Measurements from ENCODE around the gene STUM. TPM values are rescaled to one million over a fixed set of nuclear protein-coding genes. Genes with fewer than 3 reads are reported as not detected.

Gene STUM
- total RNA-seq, 2 experiments from 2014 or later: not detected

DNA sequence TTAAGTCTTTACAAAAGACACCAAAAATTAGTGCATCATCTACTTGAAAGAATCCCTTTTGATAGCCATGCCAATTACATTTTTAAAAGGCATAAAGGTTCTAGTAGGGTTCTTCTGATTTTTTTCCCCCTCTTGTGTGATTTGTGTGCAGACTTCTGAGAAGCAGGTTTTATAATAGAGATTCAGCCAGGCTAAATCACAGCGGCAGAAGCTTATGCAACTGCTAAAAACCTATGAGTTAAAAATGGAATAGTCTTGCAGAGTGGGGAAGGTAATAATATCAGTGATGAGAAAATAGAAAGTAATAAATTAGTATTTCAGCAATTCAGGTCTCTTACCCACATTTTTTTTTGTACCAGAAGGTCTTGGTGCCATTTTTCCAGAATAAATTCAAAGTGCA is 17.7 kb downstream of the STUM start:
- H3K9me3 Mint-ChIP-seq: no peaks in the 10 kb centered on the region
- H3K36me3 Mint-ChIP-seq: no peaks in the 10 kb centered on the region
- no peak for DNase-seq
- peaks cover 3% of the 10 kb centered on the region for H3K4me1 Mint-ChIP-seq
- H3K27me3 Mint-ChIP-seq: peaks cover 11% of the 10 kb centered on the region
- no peak overlapping the region for H3K4me3 Mint-ChIP-seq
- H3K27ac Mint-ChIP-seq: no peak overlapping the region

DNA sequence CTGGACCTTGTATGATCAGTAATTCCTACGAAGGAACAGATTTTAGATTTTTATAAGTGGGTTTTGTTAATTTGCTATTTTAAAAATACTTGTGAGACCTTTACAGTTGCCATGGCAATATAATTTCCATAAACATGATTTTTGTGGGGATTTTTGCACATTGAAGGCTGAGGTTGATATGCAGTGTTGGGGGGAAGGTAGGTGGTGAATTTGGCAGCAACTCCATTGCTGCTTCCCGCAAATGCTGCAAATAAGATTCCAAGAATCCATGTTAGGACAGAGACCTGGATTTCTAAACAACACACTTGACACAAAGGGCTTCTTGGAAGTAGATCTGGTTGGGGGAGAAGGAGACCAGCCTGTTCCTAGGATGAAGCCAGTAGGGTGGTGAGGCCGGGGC is 18.2 kb downstream of the STUM start:
- Mint-ChIP-seq H3K4me3 (no peak overlapping the region), H3K4me1 (peaks cover 3% of the 10 kb centered on the region), H3K9me3 (no peaks in the 10 kb centered on the region), H3K27me3 (peaks cover 11% of the 10 kb centered on the region), H3K27ac (no peak overlapping the region), H3K36me3 (no peaks in the 10 kb centered on the region)
- no peak for DNase-seq

DNA sequence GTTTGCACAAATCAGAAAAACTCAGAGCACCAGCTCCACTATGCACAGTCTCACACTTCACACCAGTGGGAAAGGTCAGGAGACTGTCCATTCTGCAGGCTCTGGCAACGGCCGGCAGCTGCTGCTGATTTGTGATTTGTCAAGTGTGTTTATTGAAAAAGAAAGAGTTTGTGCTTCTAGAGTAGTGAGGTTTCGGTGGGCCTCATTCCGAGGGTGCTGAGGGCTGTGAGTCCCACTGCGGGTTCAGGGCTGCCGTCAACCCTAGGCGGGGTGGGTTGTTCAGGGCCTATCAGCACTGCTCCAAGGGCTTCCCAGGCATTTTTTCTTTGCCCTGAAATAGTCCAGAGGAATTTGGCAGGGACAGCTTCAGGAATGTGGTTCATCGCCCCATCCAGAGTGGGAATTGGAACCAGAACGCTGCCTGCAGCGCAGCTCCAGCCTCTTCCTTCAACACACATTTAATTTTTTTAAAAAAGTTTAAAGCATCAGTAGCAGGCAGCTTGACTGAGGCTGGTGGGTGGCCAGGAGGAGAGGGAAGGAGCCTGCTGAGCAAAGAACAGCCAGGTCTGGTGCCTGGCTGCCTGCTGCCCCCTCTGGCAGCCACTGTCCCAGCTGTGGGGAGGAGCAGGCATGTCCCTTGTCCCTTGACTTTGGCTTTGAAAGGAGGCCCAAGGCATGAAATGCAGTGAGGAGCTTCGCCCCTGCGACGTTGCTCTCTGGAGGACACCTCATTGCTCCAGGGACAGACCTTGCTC is 19.7 kb downstream of the STUM start:
- no peak overlapping the region for H3K27ac Mint-ChIP-seq
- peaks cover 11% of the 10 kb centered on the region for H3K27me3 Mint-ChIP-seq
- H3K9me3 Mint-ChIP-seq: no peaks in the 10 kb centered on the region
- peaks cover 3% of the 10 kb centered on the region for H3K4me1 Mint-ChIP-seq
- DNase-seq: no peak
- no peak overlapping the region for H3K4me3 Mint-ChIP-seq
- no peaks in the 10 kb centered on the region for H3K36me3 Mint-ChIP-seq

DNA sequence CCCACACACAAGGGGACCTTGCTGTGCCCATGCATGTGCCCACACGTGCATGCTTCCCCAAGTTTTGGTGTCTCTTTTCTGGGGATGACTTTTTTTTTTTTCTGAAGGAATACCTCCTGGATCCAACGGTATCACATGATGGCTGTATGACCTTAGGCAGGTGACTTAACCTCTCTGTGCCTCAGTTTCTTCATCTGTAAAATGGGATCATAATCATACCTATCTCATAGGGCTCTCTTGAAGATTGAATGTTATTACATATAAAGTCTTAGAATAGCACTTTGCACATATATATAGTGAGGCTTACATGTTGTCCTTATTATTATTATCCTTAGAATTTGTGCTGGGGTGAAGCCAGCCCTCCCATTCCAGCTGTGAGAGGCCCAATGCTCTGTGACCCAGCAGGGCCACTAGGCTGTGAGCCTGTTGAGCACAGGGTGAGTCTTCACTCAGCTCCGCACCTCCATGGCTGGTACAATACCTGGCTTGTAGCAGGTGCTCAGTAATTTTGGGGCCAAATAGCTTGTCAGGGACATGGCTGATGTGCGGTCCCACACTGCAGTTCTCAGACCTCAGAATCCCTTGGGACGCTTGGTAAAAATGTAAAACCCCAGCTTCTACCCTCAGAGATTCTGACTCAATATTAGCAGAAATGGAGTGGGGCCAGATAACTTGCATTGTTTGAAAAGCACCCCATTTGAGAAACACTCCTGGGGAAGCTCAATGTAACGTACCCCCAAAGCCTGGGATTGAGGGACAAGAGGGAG is 20.6 kb downstream of the STUM start:
- DNase-seq: no peak
- Mint-ChIP-seq H3K27ac (no peak overlapping the region), H3K4me1 (peaks cover 3% of the 10 kb centered on the region), H3K27me3 (peaks cover 11% of the 10 kb centered on the region), H3K4me3 (no peak overlapping the region), H3K36me3 (no peaks in the 10 kb centered on the region), H3K9me3 (no peaks in the 10 kb centered on the region)

DNA sequence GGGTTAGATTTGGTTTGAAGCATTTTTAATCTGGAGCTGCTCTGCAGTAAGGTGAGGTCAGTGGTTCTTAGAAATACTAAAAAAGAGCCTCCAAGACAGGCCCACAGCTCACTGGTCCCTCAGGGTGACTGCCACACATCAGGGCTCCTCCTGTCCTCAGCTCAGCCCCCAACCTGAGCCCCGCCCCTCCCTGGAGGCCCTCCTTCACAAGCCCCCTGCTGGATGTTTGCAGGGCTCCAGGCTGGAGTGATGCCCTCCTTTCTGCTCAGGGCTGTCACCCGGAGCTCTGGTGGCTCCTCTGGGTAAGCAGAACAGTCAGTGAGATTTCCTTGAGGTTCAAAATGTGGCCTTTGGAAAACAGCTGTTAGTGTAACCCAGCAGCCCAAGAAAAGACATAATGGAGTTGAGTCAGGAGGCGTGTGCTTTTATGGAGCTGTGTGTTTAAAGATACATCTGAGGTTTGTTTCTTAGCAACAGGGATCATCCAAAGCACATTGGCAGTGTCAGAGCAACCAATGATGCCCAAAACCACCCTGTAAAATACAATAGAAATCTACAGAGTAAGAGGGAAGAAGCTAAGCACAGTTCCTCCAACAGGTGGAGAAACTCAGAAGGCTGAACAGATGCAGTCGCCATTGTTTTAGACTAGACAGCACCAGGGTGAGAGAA is 21.4 kb downstream of the STUM start:
- peaks cover 3% of the 10 kb centered on the region for H3K4me1 Mint-ChIP-seq
- peaks cover 11% of the 10 kb centered on the region for H3K27me3 Mint-ChIP-seq
- peak; percentile 46 for DNase-seq
- H3K36me3 Mint-ChIP-seq: no peaks in the 10 kb centered on the region
- H3K9me3 Mint-ChIP-seq: no peaks in the 10 kb centered on the region
- no peak overlapping the region for H3K27ac Mint-ChIP-seq
- no peak overlapping the region for H3K4me3 Mint-ChIP-seq

DNA sequence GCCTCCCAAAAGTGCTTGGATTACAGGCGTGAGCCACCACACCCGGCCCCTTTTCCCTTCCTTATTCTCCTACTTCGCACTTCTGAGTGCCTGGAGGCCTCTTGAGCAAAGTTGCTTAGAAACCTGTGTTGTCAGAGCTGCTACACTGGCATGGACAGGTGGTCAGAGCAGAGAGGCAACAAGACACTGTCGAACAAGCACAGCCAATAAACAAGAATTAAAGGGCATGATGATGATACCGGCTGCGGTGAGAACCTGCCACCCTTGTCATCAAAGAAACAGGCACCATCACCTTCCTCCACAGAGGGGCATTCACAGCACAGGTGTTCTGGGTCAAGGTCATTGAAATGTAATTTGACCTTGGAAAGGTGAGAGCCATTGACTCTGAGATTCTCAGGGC is 23.3 kb downstream of the STUM start:
- Mint-ChIP-seq H3K27me3 (peaks cover 7% of the 10 kb centered on the region), H3K4me3 (no peak overlapping the region), H3K9me3 (no peaks in the 10 kb centered on the region), H3K4me1 (peaks cover 3% of the 10 kb centered on the region), H3K36me3 (no peaks in the 10 kb centered on the region), H3K27ac (no peak overlapping the region)
- DNase-seq: no peak

DNA sequence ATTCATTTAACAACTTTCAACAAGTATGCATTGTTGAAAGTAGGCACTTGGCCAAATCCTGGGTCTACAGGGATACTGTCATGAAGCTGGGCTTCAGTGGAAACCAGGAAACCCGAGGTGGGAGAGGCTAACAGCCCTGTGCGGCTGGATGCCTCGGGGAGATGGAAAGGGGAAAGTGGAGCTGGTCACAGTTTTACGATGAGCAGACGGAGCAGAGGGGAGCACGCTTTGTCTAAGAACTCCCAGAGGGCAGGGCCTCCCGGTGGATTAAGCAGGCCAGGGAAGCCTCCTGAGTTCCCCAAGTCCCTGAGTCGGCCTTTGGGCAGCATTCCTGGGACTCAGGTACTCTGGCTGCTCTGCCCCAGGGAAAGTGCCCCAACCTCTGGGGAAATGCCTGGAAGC is 23.8 kb downstream of the STUM start:
- peaks cover 3% of the 10 kb centered on the region for H3K4me1 Mint-ChIP-seq

DNA sequence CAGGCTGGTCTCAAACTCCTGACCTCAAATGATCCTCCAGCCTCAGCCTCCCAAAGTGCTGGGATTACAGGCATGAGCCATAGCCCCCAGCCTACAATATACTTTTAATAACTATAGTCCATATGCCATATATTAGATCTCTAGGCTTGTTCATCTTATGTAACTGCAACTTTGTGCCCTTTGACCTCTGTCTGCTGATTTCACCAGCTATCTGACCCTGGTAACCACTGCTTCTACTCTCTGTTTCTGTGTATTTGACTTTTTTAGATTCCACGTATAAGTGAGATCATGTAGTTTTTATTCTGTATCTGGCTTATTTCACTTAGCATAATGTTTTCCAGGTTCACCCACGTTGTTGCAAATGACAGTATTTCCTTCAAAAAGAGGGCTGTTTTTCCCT is 25.5 kb downstream of the STUM start:
- Mint-ChIP-seq H3K27ac (no peak overlapping the region), H3K9me3 (no peaks in the 10 kb centered on the region), H3K4me1 (peaks cover 3% of the 10 kb centered on the region), H3K4me3 (no peak overlapping the region), H3K27me3 (no peaks in the 10 kb centered on the region), H3K36me3 (no peaks in the 10 kb centered on the region)
- no peak for DNase-seq

More for the DNA sequence above, 23.8 kb downstream of the STUM start:
- no peaks in the 10 kb centered on the region for H3K9me3 Mint-ChIP-seq
- H3K27ac Mint-ChIP-seq: no peak overlapping the region
- peaks cover 6% of the 10 kb centered on the region for H3K27me3 Mint-ChIP-seq
- no peak for DNase-seq
- H3K4me3 Mint-ChIP-seq: no peak overlapping the region
- H3K36me3 Mint-ChIP-seq: no peaks in the 10 kb centered on the region

DNA sequence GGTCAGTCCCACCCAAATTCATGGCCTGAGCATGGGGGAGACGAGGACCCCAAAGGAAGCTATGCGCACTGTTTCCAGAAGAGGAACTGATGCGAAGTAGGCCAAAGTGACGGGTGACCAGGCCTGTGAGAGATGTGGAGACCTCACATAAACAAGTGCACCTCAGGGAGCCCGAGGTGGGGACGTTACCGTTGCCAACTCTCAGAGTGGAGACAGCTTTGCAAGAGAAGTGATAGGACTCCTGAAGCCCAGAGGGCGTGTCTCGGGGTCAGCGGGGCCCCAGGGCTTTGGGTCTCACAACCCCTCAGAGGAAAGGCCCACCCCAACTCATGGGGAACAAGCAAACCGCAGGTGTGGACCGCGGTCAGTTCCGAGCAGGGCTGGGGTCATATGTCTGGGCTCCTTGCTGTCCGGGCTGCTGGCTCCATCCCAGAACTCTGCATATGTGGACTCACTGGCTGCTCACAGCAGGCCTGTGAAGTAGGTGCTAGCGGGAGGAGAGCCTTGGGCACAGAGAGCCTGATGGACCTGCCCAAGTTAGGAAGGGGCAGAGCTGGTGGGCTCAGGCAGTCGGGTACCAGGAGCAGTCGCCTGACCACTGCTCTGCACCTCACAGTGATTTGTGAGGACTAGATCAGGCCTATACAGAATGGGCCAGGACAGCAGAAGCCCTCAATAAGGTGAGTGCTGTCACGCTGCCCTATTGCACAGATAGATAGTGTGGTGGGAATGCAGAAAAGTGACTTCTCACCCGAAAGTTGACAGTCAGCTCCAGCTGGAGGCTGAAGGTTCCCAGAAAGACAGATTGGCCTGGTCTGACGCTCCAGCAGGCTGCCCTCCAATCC is 26.2 kb downstream of the STUM start:
- Mint-ChIP-seq H3K27me3 (no peaks in the 10 kb centered on the region), H3K4me1 (peaks cover 3% of the 10 kb centered on the region), H3K36me3 (no peaks in the 10 kb centered on the region), H3K9me3 (no peaks in the 10 kb centered on the region), H3K4me3 (no peak overlapping the region), H3K27ac (no peak overlapping the region)
- no peak for DNase-seq

DNA sequence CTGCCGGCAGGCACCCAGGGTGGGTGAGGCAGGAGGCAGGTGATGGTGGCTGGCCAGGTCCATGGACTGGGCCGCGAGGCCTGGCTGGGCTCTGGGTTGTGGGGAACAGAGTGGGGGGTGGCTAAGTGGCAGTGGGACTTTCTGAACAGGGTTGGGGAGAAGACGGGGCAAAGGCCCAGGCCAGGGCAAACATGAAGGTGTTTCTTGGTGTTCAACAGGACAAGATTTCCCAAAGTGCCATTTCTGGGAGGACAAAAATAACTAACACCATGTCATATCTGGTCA is 26.8 kb downstream of the STUM start:
- H3K4me3 Mint-ChIP-seq: no peak overlapping the region

DNA sequence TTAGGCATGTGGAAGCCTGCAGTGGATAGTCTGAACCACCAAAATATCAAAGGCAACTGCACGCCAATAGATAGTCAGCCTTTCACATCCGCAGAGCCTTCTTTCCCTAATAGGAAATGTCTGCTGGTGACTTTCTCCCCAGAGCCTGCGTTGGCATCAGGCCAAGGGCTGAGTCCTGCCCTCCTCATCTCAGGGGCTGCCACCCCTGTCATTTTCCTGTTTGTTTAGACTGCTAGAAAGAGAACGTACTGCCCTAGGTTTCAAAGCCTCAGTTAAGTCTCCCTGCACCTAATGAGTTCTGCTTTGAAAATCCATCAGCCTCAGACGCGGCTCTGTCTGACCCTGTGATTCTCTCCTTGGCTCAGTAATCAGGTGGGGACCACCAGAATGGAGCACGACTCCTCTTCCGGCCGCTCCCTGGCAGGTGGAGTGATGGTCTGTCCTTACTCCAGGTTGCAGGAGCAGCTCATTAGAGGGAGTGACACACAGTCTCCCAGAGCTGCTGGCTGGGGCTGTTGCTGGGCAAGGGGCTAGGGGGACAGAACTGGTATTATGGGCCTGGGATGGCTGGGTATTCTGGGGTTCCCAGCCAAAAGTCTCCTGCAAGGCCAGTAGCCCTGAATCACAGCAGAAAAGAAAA is 27.3 kb downstream of the STUM start:
- no peaks in the 10 kb centered on the region for H3K9me3 Mint-ChIP-seq
- no peaks in the 10 kb centered on the region for H3K27me3 Mint-ChIP-seq
- no peak overlapping the region for H3K4me3 Mint-ChIP-seq
- no peaks in the 10 kb centered on the region for H3K36me3 Mint-ChIP-seq
- no peaks in the 10 kb centered on the region for H3K4me1 Mint-ChIP-seq
- H3K27ac Mint-ChIP-seq: no peak overlapping the region
- DNase-seq: no peak

More for the DNA sequence above, 26.8 kb downstream of the STUM start:
- Mint-ChIP-seq H3K27me3 (no peaks in the 10 kb centered on the region), H3K36me3 (no peaks in the 10 kb centered on the region), H3K27ac (no peak overlapping the region), H3K9me3 (no peaks in the 10 kb centered on the region), H3K4me1 (no peaks in the 10 kb centered on the region)
- no peak for DNase-seq

DNA sequence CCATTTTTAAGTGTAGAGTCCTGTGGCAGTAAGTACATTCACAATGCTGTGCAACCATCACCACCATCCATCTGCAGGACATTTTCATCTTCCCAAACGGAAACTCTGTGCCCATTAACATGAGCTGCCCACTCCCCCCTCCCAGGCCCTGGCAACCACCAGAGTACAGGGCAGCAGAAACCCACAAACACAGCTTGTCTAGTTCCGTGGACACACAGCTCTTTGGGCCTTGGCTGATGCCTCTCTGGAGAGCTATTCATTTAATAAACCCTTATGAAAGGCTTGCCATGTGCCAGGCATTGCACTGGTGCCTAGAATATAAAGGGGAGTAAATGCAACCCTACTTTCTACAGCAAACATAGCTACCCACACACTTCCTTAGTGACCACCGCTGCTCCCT is 28.0 kb downstream of the STUM start:
- Mint-ChIP-seq H3K36me3 (no peaks in the 10 kb centered on the region), H3K9me3 (no peaks in the 10 kb centered on the region), H3K27ac (no peak overlapping the region), H3K4me1 (no peaks in the 10 kb centered on the region), H3K4me3 (no peak overlapping the region), H3K27me3 (no peaks in the 10 kb centered on the region)
- DNase-seq: no peak

DNA sequence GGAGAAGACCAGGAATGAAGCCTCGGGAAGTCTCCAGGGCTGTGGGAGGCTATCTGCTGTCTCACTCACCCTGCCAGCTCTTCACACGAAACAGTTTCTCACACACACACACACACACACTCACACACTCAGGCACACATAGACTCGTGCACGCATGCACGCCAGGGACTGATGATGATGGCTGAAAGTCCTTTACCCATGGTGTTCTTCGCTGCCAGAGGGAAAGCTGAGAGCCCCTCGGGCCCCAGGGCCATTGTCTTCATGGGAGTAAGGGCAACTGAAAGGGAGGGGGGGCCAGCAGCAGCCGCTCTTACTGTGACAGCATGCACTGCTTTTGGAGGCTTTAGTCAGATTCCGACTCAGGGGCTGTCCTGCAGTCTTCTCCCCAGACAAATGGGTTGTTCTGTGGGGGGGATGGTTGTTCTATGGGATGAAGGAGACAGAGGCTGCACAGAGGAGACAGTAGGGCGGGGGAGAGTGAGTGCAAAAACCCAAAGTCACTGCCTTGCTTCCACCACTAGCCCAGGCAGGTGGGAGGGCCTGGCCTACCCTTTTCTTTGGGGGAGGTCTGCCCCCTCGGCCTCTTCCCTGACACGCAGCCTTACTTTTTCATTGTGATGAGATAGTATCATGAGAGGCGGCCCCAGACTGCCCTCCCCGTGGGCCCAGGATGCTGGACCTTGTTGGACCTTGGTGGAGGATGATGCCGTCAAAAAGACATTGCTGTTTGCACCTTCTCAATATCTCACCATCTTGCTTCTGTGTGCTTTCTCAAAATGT is 29.0 kb downstream of the STUM start:
- H3K36me3 Mint-ChIP-seq: no peaks in the 10 kb centered on the region
- H3K4me1 Mint-ChIP-seq: no peaks in the 10 kb centered on the region
- H3K9me3 Mint-ChIP-seq: no peaks in the 10 kb centered on the region
- no peak overlapping the region for H3K27ac Mint-ChIP-seq
- H3K27me3 Mint-ChIP-seq: no peaks in the 10 kb centered on the region
- H3K4me3 Mint-ChIP-seq: no peak overlapping the region
- no peak for DNase-seq

DNA sequence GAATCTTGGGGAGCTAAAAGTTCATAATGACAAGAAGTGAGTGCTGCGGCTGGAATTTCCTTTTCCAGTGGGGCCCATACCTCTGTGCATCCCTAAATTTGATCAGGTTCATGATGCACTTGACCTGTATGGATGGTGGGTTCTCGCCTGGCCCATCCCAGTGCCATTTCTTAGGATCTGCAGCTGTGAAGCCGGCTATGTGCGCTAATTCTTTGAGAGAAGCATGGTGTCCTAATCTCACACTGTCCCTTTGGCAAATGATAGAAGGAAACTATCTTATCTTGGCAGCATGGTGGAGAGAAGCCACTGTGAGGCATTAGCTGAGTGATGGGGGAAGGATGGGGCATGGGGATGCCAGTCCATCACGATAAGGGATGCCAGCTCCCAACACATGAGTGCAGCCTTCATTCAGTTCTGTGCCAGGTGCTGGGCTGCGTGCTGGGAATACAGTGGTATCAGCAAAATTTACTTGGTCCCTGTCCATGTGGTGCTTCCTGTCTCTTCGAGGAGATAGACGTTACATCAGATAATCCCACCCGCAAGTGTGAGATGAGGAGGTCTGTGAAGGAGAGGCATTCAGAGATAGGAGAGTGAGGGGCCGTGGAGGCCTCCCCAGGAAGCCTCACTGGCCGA is 30.5 kb downstream of the STUM start:
- Mint-ChIP-seq H3K4me3 (no peak overlapping the region), H3K27me3 (no peaks in the 10 kb centered on the region), H3K27ac (no peak overlapping the region), H3K36me3 (no peaks in the 10 kb centered on the region), H3K4me1 (no peaks in the 10 kb centered on the region), H3K9me3 (no peaks in the 10 kb centered on the region)
- DNase-seq: no peak

Measured in activated naive CD8-positive, alpha-beta T cell treated with anti-CD3 and anti-CD28 coated beads for 36 hours (primary cell).